K562 (cell line): Measurements from ENCODE around the gene SMARCA4. TPM values are rescaled to one million over a fixed set of nuclear protein-coding genes. Genes with fewer than 3 reads are reported as not detected.

Source experiments
- ATAC-seq: fragments of 200-7000 bp; cut with Tn5 transposase; 3 replicates; pipeline ENCODE4 v1.9.1; 2020; ENCODE audit warnings: moderate library complexity
- BruUV-seq: library from RNA; stranded (reverse); fragments of 400-500 nt; replicated peaks from 2 replicates; lab custom pipeline; 2021; lab: Mats Ljungman, UMichigan
- CTCF ChIA-PET: fragments of 300-600 bp; formaldehyde crosslinking; extraction: SDS; loops from one replicate; lab custom pipeline; 2021; ENCODE audit warnings: low intra/inter-chr PET ratio; lab: Yijun Ruan, JAX
- POLR2A ChIA-PET: fragments of 300-600, 350-650 bp; sonication (Branson Sonifier 250); formaldehyde crosslinking; extraction: SDS; loops from one replicate; lab custom pipeline; 2021; ENCODE audit warnings: antibody characterized with exemption, inconsistent platforms; lab: Yijun Ruan, JAX
- DNase-seq, 4 experiments: peaks; one replicate each; pipeline versions ENCODE4 v3.0.0 to v3.0.0-alpha.2; 2011 to 2018; ENCODE audit warnings: low spot score in 3 of 4, mixed read lengths in 3 of 4; ENCODE audit errors: extremely low read depth in 1 of 4
- FAIRE-seq: peaks from 2 replicates; lab custom pipeline; 2011; peaks lifted over from hg19 to GRCh38; lab: Jason Lieb, UNC
- H2AFZ ChIP-seq: 2 replicates; pipeline ENCODE4 v1.6.0; 2011; ENCODE audit warnings: low read depth, low read length, control low read depth, inconsistent platforms
- H3K27ac ChIP-seq: fragments of 200-600 bp; 3 replicates; pipeline ENCODE4 v1.8.0; 2011; ENCODE audit warnings: low read depth, mild to moderate bottlenecking, control low read depth, inconsistent platforms, low read length, moderate library complexity, mixed read lengths; ENCODE audit errors: extremely low read depth
- H3K27me3 ChIP-seq, 2 experiments: fragments of 300-600 bp in 1 of 2; 2 replicates in 1 of 2; 3 replicates in 1 of 2; pipeline versions ENCODE4 v1.6.0 to v1.8.0; 2011; ENCODE audit warnings: inconsistent platforms in 2 of 2, low read length in 2 of 2, mild to moderate bottlenecking in 1 of 2, mixed read lengths in 1 of 2, moderate library complexity in 1 of 2; ENCODE audit not compliant: control insufficient read depth in 2 of 2, insufficient read depth in 2 of 2
- H3K36me3 ChIP-seq: fragments of 300-600 bp; 3 replicates; pipeline ENCODE4 v1.8.0; 2011; ENCODE audit warnings: mild to moderate bottlenecking, low read length, inconsistent platforms; ENCODE audit not compliant: control insufficient read depth, insufficient read depth
- H3K4me1 ChIP-seq, 2 experiments: fragments of 200-600 bp in 1 of 2; replicated peaks in 1 of 2; 2 replicates in 1 of 2; 3 replicates in 1 of 2; pipeline versions ENCODE4 v1.5.1 to v1.8.0; 2011; ENCODE audit warnings: inconsistent platforms in 2 of 2, low read length in 2 of 2, mild to moderate bottlenecking in 1 of 2, mixed read lengths in 1 of 2, moderate library complexity in 1 of 2; ENCODE audit not compliant: control insufficient read depth in 2 of 2, insufficient read depth in 2 of 2
- H3K4me2 ChIP-seq: 2 replicates; pipeline ENCODE4 v1.6.1; 2011; ENCODE audit warnings: low read length, control low read depth, inconsistent platforms, mixed read lengths; ENCODE audit not compliant: insufficient read depth
- H3K4me3 ChIP-seq: fragments of 200-600 bp; sonication (generic), shearing (Covaris generic); 2 replicates; pipeline ENCODE4 v1.5.1; 2016; ENCODE audit warnings: control low read depth, inconsistent platforms
- H3K79me2 ChIP-seq: fragments of 200-600 bp; 3 replicates; pipeline ENCODE4 v1.8.0; 2011; ENCODE audit warnings: low read length, inconsistent platforms; ENCODE audit not compliant: control insufficient read depth, insufficient read depth
- H3K9ac ChIP-seq, 2 experiments: 2 replicates each; pipeline versions ENCODE4 v1.6.0 to v1.6.1; 2011; ENCODE audit warnings: low read depth in 2 of 2, low read length in 2 of 2, control low read depth in 1 of 2, inconsistent platforms in 1 of 2, mild to moderate bottlenecking in 1 of 2, mixed read lengths in 1 of 2; ENCODE audit not compliant: insufficient read depth in 1 of 2
- H3K9me1 ChIP-seq: one replicate; pipeline ENCODE4 v1.6.0; 2011; ENCODE audit warnings: inconsistent platforms, mild to moderate bottlenecking, low read length, moderate library complexity; ENCODE audit not compliant: control insufficient read depth, insufficient read depth
- H3K9me3 ChIP-seq: replicated peaks from 2 replicates; pipeline ENCODE4 v1.5.1; 2011; ENCODE audit warnings: low read depth, low read length, inconsistent platforms; ENCODE audit not compliant: control insufficient read depth, insufficient read depth
- H4K20me1 ChIP-seq: replicated peaks from 2 replicates; pipeline ENCODE4 v1.6.1; 2011; ENCODE audit warnings: low read length, inconsistent platforms, mixed read lengths; ENCODE audit not compliant: control insufficient read depth, insufficient read depth
- ARID2 ChIP-seq: fragments of 450-650 bp; IDR thresholded peaks from 2 replicates; pipeline ENCODE4 v1.6.1; 2017; ENCODE audit warnings: antibody characterized with exemption, mild to moderate bottlenecking
- BRD9 ChIP-seq: fragments of 450-650 bp; IDR thresholded peaks from 2 replicates; pipeline ENCODE4 v1.6.1; 2018; ENCODE audit warnings: low read depth; ENCODE audit not compliant: partially characterized antibody
- DMBX1 ChIP-seq: fragments of 250-450 bp; sonication (Bioruptor Pico); IDR thresholded peaks from 2 replicates; pipeline ENCODE4 v1.8.0; 2022; ENCODE audit warnings: inconsistent platforms, mild to moderate bottlenecking, moderate library complexity, borderline replicate concordance
- HDAC1 ChIP-seq, 2 experiments: fragments of 450-650 bp; IDR thresholded peaks; 2 replicates each; pipeline ENCODE4 v1.6.1; 2016 to 2017; ENCODE audit warnings: inconsistent platforms in 1 of 2, mild to moderate bottlenecking in 1 of 2, moderate library complexity in 1 of 2
- MEF2D ChIP-seq: conservative IDR thresholded peaks from 2 replicates; pipeline ENCODE4 v1.6.1; 2016; ENCODE audit warnings: low read depth, missing genetic modification characterization, missing compliant biosample characterization
- NELFE ChIP-seq: IDR thresholded peaks from 2 replicates; pipeline ENCODE4 v1.6.1; 2011; ENCODE audit warnings: mild to moderate bottlenecking; ENCODE audit not compliant: insufficient read depth, insufficient read length
- SIX5 ChIP-seq, 2 experiments: IDR thresholded peaks; 2 replicates each; pipeline ENCODE4 v1.6.1; 2011; ENCODE audit warnings: low read length in 2 of 2, borderline replicate concordance in 1 of 2, low read depth in 1 of 2, mild to moderate bottlenecking in 1 of 2, moderate library complexity in 1 of 2; ENCODE audit not compliant: insufficient read depth in 1 of 2
- XRCC5 ChIP-seq: fragments of 200-400 bp; formaldehyde crosslinking; IDR thresholded peaks from 2 replicates; pipeline ENCODE4 v1.6.1; 2017; ENCODE audit warnings: low read depth, mild to moderate bottlenecking, low read length
- ZFP36 ChIP-seq: fragments of 150-350 bp; IDR thresholded peaks from 2 replicates; pipeline ENCODE4 v1.6.1; 2018; ENCODE audit warnings: low read length, low read depth; ENCODE audit not compliant: partially characterized antibody
- WGBS: fragments of 100-300 bp; shearing (Covaris generic); methylation state at CpG from one replicate; pipeline ENCODE4 v1.1.6; 2016; ENCODE audit warnings: low coverage, mixed read lengths; ENCODE audit not compliant: insufficient coverage; ENCODE audit errors: missing lambda C conversion rate; 5-methylcytosine and 5-hydroxymethylcytosine counted together
- in situ Hi-C: fragments of 300-500 bp; cut with MboI; formaldehyde crosslinking; loops from 4 replicates; pipeline ENCODE4 v1.15.0; 2018; ENCODE audit warnings: inconsistent platforms, mixed read lengths
- intact Hi-C: fragments of 100-400 bp; cut with micrococcal nuclease; formaldehyde crosslinking; loops from 2 replicates; pipeline ENCODE4 v1.14.2; 2022
- polyA plus RNA-seq, 8 experiments: library from polyadenylated mRNA; depleted of rRNA in 4 of 8; stranded (reverse) in 5 of 8; unstranded in 3 of 8; fragments of >200 nt; fragmentation: Nextera tagmentation in 2 of 8; fragmentation: Illumina TruSeq in 1 of 8; extraction: Ambion mirVana in 2 of 8; extraction: Trizol in 1 of 8; gene quantifications; 2 replicates each; pipeline versions ENCODE4 v1.2.1 to v1.2.3, GENCODE V29; 2011 to 2014; ENCODE audit warnings: inconsistent platforms in 1 of 8, missing spikeins in 1 of 8
- total RNA-seq, 7 experiments: library from RNA; depleted of rRNA in 6 of 7; stranded (reverse); fragments of >200 nt in 6 of 7; fragmentation: Illumina TruSeq in 2 of 7; extraction: Trizol in 2 of 7; gene quantifications; 2 replicates each; pipeline versions ENCODE4 v1.2.1 to v1.2.3, GENCODE V29; 2011 to 2021; ENCODE audit warnings: low replicate concordance in 1 of 7
- TF ChIP-seq, protein P1 (sequence below): fragments of 250-450 bp; sonication (Bioruptor Pico); IDR thresholded peaks from 2 replicates; pipeline ENCODE4 v1.4.0; 2020; ENCODE audit warnings: mild to moderate bottlenecking
- TF ChIP-seq, protein P2 (sequence below): sonication (generic); formaldehyde crosslinking; IDR thresholded peaks from 2 replicates; pipeline ENCODE4 v1.8.0; 2022; ENCODE audit warnings: mild to moderate bottlenecking, missing genetic modification reagents

The SMARCA4 gene
- total and polyA plus RNA-seq, 9 of the 15 experiments (the other 6 are each of a cell fraction or from before 2014, with no cell fraction given), result 19.3 to 207 (median 52.1) TPM

- intact Hi-C loops, result no loop called here
Measured at GRCh38 chr19:11007962-11008532, 47.2 kb downstream of the SMARCA4 start.

More at GRCh38 chr19:11007962-11008532, 47.2 kb downstream of the SMARCA4 start:
- Histone ChIP-seq H3K36me3 (peaks cover 89% of the 10 kb centered on the region; the same call in 2 of the 3 replicates), H3K9me1 (no peaks in the 10 kb centered on the region), H3K4me1 (no peaks in the 10 kb centered on the region), H3K27me3 (no peaks in the 10 kb centered on the region), H3K4me3 (no peak overlapping the region), H3K4me2 (no peak overlapping the region), H2AFZ (no peak overlapping the region), H3K27ac (no peak overlapping the region), H3K79me2 (no peaks in the 10 kb centered on the region), H3K9ac (no peak overlapping the region), H4K20me1 (no peaks in the 10 kb centered on the region), H3K9me3 (no peaks in the 10 kb centered on the region)
- BruUV-seq, result no TSS peak
- WGBS, result 93% methylated on average over 13 of the region's 14 CpGs
- in situ Hi-C loops, result no loop called here
- POLR2A ChIA-PET, result interaction anchor here (0.6 kb wide), 1 partner anchor 102 kb away, joined by 3 read pairs; no protein-coding TSS in a partner anchor
- no peak for ATAC-seq
- no peak for DNase-seq
- no peak for FAIRE-seq
- TF ChIP-seq DMBX1 (CRISPR knock-in tag), result no peak
- no peak for TF ChIP-seq ARID2
- no peak for TF ChIP-seq ZFP36
- TF ChIP-seq BRD9, result no peak
- no peak for TF ChIP-seq HDAC1 (IDR thresholded peaks at IDR 0.05)
- TF ChIP-seq SIX5 (IDR thresholded peaks at IDR 0.05; ENCODE audit: borderline replicate concordance in 1 of 2, insufficient read depth in 1 of 2, low read depth in 1 of 2, low read length in 2 of 2), result no peak
- TF ChIP-seq, protein P1, sequence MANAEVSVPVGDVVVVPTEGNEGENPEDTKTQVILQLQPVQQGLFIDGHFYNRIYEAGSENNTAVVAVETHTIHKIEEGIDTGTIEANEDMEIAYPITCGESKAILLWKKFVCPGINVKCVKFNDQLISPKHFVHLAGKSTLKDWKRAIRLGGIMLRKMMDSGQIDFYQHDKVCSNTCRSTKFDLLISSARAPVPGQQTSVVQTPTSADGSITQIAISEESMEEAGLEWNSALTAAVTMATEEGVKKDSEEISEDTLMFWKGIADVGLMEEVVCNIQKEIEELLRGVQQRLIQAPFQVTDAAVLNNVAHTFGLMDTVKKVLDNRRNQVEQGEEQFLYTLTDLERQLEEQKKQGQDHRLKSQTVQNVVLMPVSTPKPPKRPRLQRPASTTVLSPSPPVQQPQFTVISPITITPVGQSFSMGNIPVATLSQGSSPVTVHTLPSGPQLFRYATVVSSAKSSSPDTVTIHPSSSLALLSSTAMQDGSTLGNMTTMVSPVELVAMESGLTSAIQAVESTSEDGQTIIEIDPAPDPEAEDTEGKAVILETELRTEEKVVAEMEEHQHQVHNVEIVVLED (CRISPR knock-in tag), result no peak
- TF ChIP-seq XRCC5, result no peak
- TF ChIP-seq, protein P2, sequence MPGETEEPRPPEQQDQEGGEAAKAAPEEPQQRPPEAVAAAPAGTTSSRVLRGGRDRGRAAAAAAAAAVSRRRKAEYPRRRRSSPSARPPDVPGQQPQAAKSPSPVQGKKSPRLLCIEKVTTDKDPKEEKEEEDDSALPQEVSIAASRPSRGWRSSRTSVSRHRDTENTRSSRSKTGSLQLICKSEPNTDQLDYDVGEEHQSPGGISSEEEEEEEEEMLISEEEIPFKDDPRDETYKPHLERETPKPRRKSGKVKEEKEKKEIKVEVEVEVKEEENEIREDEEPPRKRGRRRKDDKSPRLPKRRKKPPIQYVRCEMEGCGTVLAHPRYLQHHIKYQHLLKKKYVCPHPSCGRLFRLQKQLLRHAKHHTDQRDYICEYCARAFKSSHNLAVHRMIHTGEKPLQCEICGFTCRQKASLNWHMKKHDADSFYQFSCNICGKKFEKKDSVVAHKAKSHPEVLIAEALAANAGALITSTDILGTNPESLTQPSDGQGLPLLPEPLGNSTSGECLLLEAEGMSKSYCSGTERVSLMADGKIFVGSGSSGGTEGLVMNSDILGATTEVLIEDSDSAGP (CRISPR knock-in tag), result no peak
- no peak for TF ChIP-seq NELFE
- TF ChIP-seq MEF2D (tag), result no peak
- CTCF ChIA-PET, result no interaction called here
